NCI-H82 treated with DMSO at 0.1 percent for 48 hours (cell line): Measurements from ENCODE around the gene RAB6B.

ENCODE experiments used
- DNase-seq: peaks from one replicate; lab custom pipeline; 2025; ENCODE audit not compliant: unreplicated experiment; lab: John Stamatoyannopoulos, UW

The RAB6B gene

DNA sequence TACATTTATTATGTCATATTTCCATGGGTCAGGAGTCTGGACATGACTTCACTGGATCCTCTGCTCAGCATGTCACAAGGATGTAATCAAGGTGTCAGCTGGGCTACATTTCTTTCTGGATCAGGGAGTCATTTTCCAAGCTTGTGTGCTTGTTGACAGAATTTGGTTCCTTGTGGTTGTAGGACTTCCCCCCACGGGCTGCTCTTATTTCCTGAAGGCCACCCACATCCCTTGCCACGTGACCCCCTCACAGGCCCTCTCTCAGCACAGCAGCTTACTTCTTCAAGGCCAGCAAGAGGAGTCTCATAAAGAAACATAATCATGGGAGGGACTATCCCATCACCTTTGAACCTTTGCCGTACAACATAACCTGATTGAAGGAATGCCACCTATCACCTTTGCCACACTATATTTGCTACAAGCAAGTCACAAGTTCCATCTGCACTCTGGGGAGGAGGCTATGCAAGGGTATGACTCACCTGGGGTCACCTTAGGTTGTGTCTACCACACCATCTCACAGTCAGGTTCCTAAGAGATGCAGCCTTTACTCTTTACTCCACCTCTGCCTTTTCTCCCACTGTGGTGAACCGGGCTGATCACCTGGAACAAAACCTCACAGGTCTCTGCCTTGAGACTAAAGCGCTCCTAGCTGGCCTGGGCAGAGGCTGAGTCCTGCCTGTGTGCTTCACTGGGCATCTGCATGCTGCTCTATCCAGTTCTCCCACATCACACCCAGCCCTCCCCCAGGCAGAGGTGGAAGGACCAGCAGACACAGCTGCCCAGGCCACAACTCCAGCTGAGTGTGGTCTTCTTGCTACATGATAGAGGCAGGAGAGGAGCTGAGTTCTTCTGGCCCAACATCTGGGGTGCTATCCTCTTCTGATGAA is 13.5 kb downstream of the RAB6B start:
- no peak for DNase-seq

DNA sequence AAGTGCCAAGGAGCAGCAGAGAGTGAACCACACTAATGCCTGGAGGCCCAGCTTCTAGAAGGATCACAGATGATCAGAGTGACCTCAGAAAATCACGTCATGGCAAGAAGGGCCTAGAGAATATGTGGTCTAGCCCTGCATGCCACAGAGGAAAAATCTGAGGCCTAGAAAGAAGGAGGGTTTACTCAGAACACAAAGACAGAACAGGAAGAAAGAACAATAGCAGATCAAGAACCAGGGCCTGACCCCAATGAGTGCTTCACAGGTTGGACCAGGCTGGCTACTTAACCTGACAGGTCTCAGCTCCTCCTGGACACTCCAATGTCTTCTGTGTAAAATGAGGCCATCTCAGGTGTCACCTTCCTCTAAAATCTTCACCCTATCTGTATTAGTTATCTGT is 14.2 kb downstream of the RAB6B start:
- no peak for DNase-seq

DNA sequence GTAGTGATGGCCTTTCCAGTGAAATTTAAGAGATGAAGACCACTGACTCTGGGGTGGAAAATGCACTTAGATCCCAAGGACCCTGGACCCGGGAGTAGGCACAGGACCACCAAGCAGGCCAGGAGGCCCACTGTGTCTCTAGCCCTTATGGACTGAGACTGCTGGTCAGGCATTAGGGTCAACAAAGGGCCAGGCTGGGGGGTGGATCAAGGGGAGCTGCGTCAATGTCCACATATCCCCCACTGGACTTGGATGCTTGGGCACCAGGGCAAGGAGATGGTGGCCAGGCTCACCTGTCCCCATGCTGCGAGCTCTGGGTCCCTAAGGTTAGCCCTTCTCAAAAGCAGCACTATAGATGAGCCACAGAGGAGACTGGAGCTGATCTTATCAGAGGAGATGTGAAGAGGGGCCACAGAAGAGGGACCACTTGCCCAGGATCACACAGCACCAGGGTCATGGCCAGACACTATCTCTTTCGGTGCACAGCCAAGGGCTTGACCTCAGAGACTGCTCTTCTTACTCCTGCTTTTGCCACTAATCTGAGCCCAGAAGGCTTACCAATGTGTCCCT is 14.7 kb downstream of the RAB6B start:
- no peak for DNase-seq

GRCh38 chr3:133880287-133880686 is 15.4 kb downstream of the RAB6B start:
- DNase-seq, result no peak

DNA sequence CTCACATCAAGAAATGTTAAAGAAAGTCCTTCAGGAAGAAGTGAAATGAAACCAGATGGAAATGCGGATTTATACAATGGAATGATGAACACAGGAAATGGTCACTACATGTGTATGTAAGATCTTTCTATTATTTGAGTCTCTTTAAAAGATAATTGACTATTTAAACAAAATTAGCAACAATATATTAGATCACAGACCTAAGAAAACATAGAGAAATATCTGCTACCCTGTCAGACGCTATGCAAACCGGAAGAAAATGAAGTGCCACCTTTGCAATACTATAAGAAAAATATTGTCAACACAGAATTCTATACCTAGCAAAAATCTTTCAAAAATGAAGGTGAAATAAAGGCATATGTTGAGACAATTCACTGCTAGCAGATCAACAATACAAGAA is 17.2 kb downstream of the RAB6B start:
- DNase-seq, result no peak

GRCh38 chr3:133877221-133877620 is 18.5 kb downstream of the RAB6B start:
- DNase-seq, result no peak

DNA sequence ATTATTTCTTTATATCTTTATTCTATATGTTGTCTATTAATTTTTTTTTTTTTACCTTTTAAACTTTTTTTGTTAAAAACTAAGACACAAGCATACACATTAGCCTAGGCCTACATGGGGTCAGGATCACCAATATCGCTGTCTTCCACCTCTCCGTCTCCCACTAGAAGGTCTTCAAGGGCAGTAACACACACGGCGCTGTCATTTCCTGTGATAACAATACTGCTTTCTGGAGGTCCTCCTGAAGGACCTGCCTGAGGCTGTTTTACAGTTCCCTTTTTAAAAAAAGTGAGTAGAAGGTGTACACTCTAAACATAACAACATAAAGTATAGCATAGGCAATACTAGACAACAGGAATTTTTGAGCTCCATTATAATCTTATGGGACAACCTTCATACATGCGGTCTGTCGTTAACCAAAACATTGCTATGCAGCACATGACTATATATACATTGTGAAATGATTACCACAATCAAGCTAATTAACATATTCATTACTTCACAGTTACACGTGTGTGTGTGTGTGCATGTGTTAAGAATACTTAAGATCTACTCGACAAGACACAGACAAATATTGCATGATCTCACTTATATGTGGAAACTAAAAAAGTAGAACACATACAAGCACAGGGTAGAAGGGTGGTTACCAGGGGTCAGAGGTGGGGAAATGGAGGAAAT is 20.8 kb downstream of the RAB6B start:
- DNase-seq, result no peak

DNA sequence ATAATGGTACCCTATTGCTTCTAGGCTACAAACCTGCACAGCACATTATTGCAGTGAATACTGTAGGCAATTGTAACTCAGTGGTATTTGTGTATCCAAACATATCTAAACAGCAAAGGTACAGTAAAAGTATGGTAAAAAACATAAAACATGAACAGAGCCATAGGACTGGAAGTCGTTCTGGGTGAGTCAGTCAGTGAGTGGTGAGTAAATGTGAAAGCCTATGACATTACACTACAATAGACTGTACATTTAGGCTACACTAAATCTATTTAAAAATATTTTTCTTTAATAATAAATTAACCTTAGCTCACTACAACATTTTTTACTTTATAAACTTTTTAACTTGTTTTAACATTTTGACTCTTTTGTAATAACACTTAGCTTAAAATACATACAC is 21.3 kb downstream of the RAB6B start:
- DNase-seq, result no peak

DNA sequence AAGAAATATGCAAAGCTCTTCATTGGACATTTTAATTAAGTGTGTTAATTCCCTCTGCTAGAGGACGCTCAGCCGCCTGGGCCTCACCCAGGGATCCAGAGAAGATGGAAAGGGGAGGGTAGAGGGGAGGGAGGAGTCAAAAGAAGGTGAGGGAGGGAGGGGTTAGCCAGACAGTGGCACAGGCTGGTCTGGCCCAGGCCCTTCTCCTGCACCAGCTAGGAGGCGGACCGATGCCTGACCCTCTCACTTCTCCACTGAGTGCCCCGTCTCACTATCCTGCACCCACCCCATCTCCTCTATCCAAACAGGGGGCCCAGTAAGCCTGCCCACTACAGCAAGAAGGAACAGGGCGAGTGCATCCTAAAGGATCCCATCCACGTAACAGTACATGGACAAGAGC is 22.9 kb downstream of the RAB6B start:
- DNase-seq, result no peak

GRCh38 chr3:133872161-133872560 is 23.5 kb downstream of the RAB6B start:
- DNase-seq, result no peak

- no peak for DNase-seq
These were observed 24.2 kb downstream of the RAB6B start for GRCh38 chr3:133871368-133872090.

DNA sequence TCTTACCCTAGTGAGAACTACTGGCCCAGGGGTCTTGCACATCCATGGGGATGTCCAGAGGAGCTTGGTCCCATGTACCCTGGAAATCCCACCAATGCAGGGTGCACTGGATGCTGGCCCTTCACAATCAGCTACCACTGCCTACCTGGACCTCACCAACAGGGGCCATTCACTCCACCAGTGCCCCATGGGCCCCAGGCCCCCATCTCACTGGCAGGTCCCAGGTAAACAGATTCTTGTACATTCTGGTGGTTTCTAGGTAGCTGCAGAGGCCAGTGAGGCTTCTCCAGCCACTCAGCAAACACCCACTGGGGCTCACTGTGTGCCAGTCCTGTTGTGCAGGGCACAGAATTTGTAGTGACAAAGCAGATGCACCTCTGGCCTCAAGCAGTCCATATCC is 24.9 kb downstream of the RAB6B start:
- no peak for DNase-seq

- no peak for DNase-seq
These were observed 26.1 kb downstream of the RAB6B start for GRCh38 chr3:133869586-133869985.

DNA sequence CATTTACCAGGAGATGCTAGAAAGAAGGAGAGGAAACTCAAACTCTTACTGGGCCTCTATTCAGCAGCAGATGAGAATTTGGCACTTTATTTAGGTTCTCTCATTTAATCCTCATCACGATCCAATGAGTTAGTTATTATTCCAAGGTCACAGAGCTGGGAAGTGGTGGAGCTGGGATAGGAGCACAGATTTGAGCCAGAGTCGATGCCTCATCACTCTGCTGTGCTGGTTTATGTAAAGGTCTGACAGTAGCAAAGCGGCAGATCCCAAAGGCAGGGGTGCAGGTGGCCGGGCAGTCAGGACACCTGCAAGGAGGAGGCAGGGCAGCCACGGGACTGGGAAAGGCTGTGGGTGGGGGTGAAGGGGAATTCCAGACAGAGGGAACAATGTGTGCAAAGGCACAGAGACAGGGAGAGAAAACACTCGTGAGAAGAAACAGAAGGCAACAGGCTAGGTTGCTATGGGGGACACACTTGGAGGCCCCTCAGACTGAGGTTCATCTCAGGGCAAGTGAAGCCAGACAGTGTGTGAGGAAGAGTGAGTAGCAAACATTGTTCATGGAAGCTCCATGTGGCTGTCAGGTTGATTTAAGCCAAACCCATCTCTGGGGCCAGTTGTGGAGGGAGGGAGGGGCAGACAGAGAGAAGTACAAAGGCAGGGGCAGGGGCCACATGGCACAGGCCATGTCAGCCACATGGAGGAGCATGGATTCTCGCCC is 26.8 kb downstream of the RAB6B start:
- no peak for DNase-seq

DNA sequence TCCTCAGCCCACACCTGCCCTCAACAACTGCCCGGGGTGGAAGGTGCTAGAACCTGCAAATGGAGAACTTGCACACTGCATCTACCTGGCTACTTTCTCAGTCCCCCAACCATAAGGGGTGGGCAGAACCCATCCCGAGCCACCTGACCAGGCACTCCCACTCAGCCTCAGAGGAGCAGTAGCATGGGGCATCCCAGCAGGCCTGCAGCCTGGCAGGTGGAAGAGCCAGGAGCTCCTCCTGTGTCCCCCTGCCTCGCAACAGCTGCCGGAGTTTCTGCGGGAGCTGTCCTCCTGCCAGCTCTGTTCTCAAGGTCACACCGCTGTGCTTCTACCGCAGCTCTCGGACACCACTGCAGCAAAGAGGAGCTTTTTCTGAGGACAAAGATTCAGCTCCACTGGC is 27.5 kb downstream of the RAB6B start:
- no peak for DNase-seq

GRCh38 chr3:133866141-133866540 is 29.5 kb downstream of the RAB6B start:
- DNase-seq, result no peak

DNA sequence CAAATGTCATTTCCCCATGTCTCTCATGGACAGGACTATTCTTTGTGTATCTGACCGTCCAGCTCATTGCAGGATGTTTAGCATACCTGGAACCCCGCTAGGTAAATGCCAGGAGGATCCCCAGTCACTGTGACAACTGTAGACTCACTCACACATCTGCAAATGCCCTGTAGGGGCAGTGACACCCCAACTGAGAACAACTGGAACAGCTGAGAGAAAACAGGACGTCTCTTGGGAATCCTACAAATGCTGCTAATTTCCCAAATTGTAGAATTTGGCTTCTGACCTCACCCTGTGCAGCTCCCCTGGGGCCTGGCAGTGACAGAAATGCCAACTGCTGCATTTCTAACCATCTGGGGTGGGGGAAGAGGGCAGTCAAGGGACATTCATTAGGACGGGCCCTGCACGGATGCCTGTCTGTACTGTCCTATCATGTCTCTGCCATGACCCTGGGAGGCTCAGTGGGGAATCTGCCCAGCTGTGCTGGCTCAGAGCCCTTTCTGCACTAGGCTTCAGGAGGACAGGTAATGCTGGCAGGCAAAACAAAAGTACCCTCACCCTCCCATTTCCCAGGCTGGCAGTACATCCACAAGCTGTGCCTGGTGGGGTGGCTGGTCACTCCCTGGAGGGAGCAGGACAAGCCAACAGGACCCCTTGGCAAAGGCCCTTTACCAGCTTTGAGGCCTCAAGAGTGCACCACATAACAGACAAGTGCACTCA is 30.4 kb downstream of the RAB6B start:
- no peak for DNase-seq

- no peak for DNase-seq
These were observed 31.1 kb downstream of the RAB6B start for GRCh38 chr3:133864616-133865015.

GRCh38 chr3:133863911-133864310 is 31.8 kb downstream of the RAB6B start:
- DNase-seq, result no peak

DNA sequence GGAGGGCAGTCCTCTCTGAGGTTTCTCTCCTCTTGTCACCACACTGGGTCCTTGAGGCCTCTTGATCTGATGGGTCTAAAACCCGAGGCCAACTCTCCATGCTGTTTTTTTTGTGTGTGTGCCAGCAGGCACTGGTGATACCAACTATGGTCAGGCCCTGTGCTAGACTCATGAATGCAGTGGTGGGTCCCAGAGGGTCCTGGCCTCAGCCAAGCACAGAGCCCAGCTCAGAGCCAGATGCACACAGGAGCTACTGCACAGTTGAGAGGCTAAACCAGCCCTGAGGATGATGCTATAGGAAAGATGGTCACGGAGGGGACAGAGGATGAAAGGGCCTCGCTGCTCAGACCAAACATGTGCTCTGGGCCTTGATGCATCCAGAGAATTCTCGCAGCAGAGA is 33.5 kb downstream of the RAB6B start:
- DNase-seq, result no peak
